WTC11 (cell line): Measurements from ENCODE around the gene ZNF414. TPM values are rescaled to one million over a fixed set of nuclear protein-coding genes. Genes with fewer than 3 reads are reported as not detected.

Experiments
- ATAC-seq: fragments of 200-7000 bp; cut with Tn5 transposase; 2 replicates; pipeline ENCODE4 v1.10.0; 2021; ENCODE audit warnings: mild to moderate bottlenecking, moderate library complexity
- CTCF ChIA-PET: fragments of 300-600 bp; sonication (Branson Sonifier 250); formaldehyde crosslinking; loops from one replicate; lab custom pipeline; 2021; ENCODE audit warnings: antibody characterized with exemption; lab: Charles Lee
- POLR2A ChIA-PET: fragments of 350-600 bp; sonication (Branson Sonifier 250); formaldehyde crosslinking; loops from one replicate; lab custom pipeline; 2021; ENCODE audit warnings: antibody characterized with exemption; lab: Charles Lee
- DNase-seq: peaks from one replicate; pipeline ENCODE4 v3.0.0; 2021; ENCODE audit warnings: low spot score
- H3K27ac Mint-ChIP-seq: 2 replicates; pipeline ENCODE4 v1.8.0; 2021; ENCODE audit warnings: mixed read lengths
- H3K27me3 Mint-ChIP-seq: 2 replicates; pipeline ENCODE4 v1.8.0; 2021; ENCODE audit warnings: low read depth, mild to moderate bottlenecking, moderate library complexity, mixed read lengths
- H3K36me3 Mint-ChIP-seq: 2 replicates; pipeline ENCODE4 v1.8.0; 2021; ENCODE audit warnings: mixed read lengths
- H3K4me1 Mint-ChIP-seq: 2 replicates; pipeline ENCODE4 v1.8.0; 2022; ENCODE audit warnings: mixed read lengths
- H3K4me3 Mint-ChIP-seq: 2 replicates; pipeline ENCODE4 v1.8.0; 2021; ENCODE audit warnings: mild to moderate bottlenecking, moderate library complexity, mixed read lengths
- H3K9me3 Mint-ChIP-seq: 2 replicates; pipeline ENCODE4 v1.8.0; 2021; ENCODE audit warnings: mixed read lengths
- ESRRA ChIP-seq: sonication (generic); formaldehyde crosslinking; IDR thresholded peaks from 2 replicates; pipeline ENCODE4 v1.8.1; 2022; ENCODE audit warnings: mild to moderate bottlenecking, missing genetic modification reagents, borderline replicate concordance
- FOXJ3 ChIP-seq: sonication (generic); formaldehyde crosslinking; IDR thresholded peaks from 2 replicates; pipeline ENCODE4 v1.9.0; 2021; ENCODE audit warnings: missing genetic modification reagents, mild to moderate bottlenecking, borderline replicate concordance
- GABPB1 ChIP-seq: sonication (generic); formaldehyde crosslinking; IDR thresholded peaks from 2 replicates; pipeline ENCODE4 v1.8.1; 2023; ENCODE audit warnings: mild to moderate bottlenecking, missing genetic modification reagents
- GTF2I ChIP-seq: fragments of 250-450 bp; sonication (Bioruptor Pico); conservative IDR thresholded peaks from 2 replicates; pipeline ENCODE4 v1.4.0; 2021; ENCODE audit warnings: mild to moderate bottlenecking
- IRF2 ChIP-seq: sonication (generic); formaldehyde crosslinking; IDR thresholded peaks from 2 replicates; pipeline ENCODE4 v1.8.0; 2022; ENCODE audit warnings: low read depth, missing genetic modification reagents, borderline replicate concordance
- JUN ChIP-seq: sonication (generic); formaldehyde crosslinking; IDR thresholded peaks from 2 replicates; pipeline ENCODE4 v1.8.0; 2023; ENCODE audit warnings: mild to moderate bottlenecking, missing genetic modification reagents
- KAT7 ChIP-seq: sonication (generic); formaldehyde crosslinking; IDR thresholded peaks from 2 replicates; pipeline ENCODE4 v1.8.1; 2023; ENCODE audit warnings: missing genetic modification reagents, mild to moderate bottlenecking, borderline replicate concordance
- MXD4 ChIP-seq: fragments of 250-450 bp; sonication (Bioruptor Pico); IDR thresholded peaks from 2 replicates; pipeline ENCODE4 v1.8.0; 2021; ENCODE audit warnings: mild to moderate bottlenecking, moderate library complexity, borderline replicate concordance
- NFATC4 ChIP-seq: fragments of 250-450 bp; sonication (Bioruptor Pico); IDR thresholded peaks from 2 replicates; pipeline ENCODE4 v1.9.0; 2021; ENCODE audit warnings: mild to moderate bottlenecking
- NFE2L1 ChIP-seq: sonication (generic); formaldehyde crosslinking; IDR thresholded peaks from 2 replicates; pipeline ENCODE4 v1.8.1; 2023; ENCODE audit warnings: missing genetic modification reagents
- OVOL2 ChIP-seq: fragments of 250-450 bp; sonication (Bioruptor Pico); IDR thresholded peaks from 2 replicates; pipeline ENCODE4 v1.9.0; 2021; ENCODE audit warnings: mild to moderate bottlenecking, borderline replicate concordance
- RELA ChIP-seq: sonication (generic); formaldehyde crosslinking; IDR thresholded peaks from 2 replicates; pipeline ENCODE4 v1.8.1; 2022; ENCODE audit warnings: missing genetic modification reagents, mild to moderate bottlenecking, borderline replicate concordance
- SMAD3 ChIP-seq: sonication (generic); formaldehyde crosslinking; IDR thresholded peaks from 2 replicates; pipeline ENCODE4 v1.8.0; 2022; ENCODE audit warnings: missing genetic modification reagents, mild to moderate bottlenecking, borderline replicate concordance
- TCF7 ChIP-seq: sonication (generic); formaldehyde crosslinking; IDR thresholded peaks from 2 replicates; pipeline ENCODE4 v1.8.0; 2022; ENCODE audit warnings: mild to moderate bottlenecking, low read depth, missing genetic modification reagents, moderate library complexity
- TEAD4 ChIP-seq: sonication (generic); formaldehyde crosslinking; IDR thresholded peaks from 2 replicates; pipeline ENCODE4 v1.8.0; 2022; ENCODE audit warnings: mild to moderate bottlenecking, missing genetic modification reagents
- ZNF121 ChIP-seq: sonication (generic); formaldehyde crosslinking; IDR thresholded peaks from 2 replicates; pipeline ENCODE4 v1.8.0; 2023; ENCODE audit warnings: missing genetic modification reagents
- ZNF219 ChIP-seq: sonication (generic); formaldehyde crosslinking; IDR thresholded peaks from 2 replicates; pipeline ENCODE4 v1.8.0; 2023; ENCODE audit warnings: missing genetic modification reagents, mild to moderate bottlenecking, borderline replicate concordance
- ZNF396 ChIP-seq: fragments of 250-450 bp; sonication (Bioruptor Pico); IDR thresholded peaks from 2 replicates; pipeline ENCODE4 v1.8.0; 2021; ENCODE audit warnings: mild to moderate bottlenecking, moderate library complexity, borderline replicate concordance
- ZNF671 ChIP-seq: fragments of 250-450 bp; sonication (Bioruptor Pico); IDR thresholded peaks from 2 replicates; pipeline ENCODE4 v1.8.0; 2021; ENCODE audit warnings: mild to moderate bottlenecking
- total RNA-seq: library from RNA; stranded (reverse); gene quantifications from 3 replicates; pipeline ENCODE4 v1.2.3, GENCODE V29; 2021
- TF ChIP-seq, protein P1 (sequence below): sonication (generic); formaldehyde crosslinking; IDR thresholded peaks from 2 replicates; pipeline ENCODE4 v1.8.1; 2023; ENCODE audit warnings: mild to moderate bottlenecking, missing genetic modification reagents
- TF ChIP-seq, protein P2 (sequence below): sonication (generic); formaldehyde crosslinking; IDR thresholded peaks from 2 replicates; pipeline ENCODE4 v1.8.0; 2022; ENCODE audit warnings: missing genetic modification reagents
- TF ChIP-seq, protein P3 (sequence below): sonication (generic); formaldehyde crosslinking; IDR thresholded peaks from 2 replicates; pipeline ENCODE4 v1.8.1; 2023; ENCODE audit warnings: mild to moderate bottlenecking, missing genetic modification reagents, moderate library complexity
- TF ChIP-seq, protein P4 (sequence below): sonication (generic); formaldehyde crosslinking; IDR thresholded peaks from 2 replicates; pipeline ENCODE4 v1.8.1; 2022; ENCODE audit warnings: low read depth, mild to moderate bottlenecking, moderate library complexity, missing genetic modification reagents, borderline replicate concordance

Gene ZNF414
- total RNA-seq, 1 experiment from 2014 or later: 38.2 TPM

DNA sequence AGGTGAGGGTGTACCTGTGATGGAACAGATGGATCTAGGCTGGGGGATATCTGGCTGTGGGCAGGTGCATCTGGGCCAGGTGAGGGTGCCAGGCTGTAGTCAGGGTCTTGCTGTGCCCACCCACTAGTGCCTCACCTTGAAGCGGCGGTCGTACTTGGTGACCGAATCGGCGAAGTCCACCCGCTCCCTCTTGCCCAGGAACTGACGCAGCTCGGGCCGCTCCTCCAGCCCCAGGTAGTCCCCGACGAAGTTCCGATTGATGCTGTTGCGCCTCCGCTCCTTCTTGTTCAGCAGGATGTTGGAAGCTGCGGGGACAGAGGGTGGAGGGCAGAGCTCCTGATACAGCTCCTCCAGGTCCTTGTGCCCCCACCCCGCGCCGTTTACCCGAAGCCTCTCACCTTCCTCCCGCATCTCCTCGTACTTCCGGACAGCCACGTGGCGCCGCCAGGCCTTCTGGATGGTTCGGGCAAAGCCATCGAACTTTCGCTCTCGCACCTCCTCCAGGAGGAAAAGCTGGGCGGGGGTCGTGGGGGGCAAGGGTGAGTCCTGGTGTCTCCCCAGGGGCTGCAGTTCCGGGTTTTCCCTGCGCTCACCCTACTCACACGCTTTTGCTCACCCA is 16.2 kb upstream of the ZNF414 start:
- Mint-ChIP-seq H3K36me3 (peaks cover 3% of the 10 kb centered on the region; the same call in 1 of the 2 replicates), H3K4me3 (no peak overlapping the region), H3K27me3 (peaks cover 6% of the 10 kb centered on the region), H3K27ac (no peak overlapping the region)
- CTCF ChIA-PET: interaction anchor here (1.9 kb wide), 2 partner anchors 48 to 56 kb away, joined by 4 to 6 read pairs; no protein-coding TSS in a partner anchor
- DNase-seq (no peak), ATAC-seq (no peak)
- TF ChIP-seq GABPB1 (CRISPR knock-in tag) (no peak), GTF2I (no peak), KAT7 (CRISPR knock-in tag) (no peak), TEAD4 (CRISPR knock-in tag) (no peak), OVOL2 (CRISPR knock-in tag) (no peak), NFATC4 (CRISPR knock-in tag) (no peak)
- TF ChIP-seq, protein P1, sequence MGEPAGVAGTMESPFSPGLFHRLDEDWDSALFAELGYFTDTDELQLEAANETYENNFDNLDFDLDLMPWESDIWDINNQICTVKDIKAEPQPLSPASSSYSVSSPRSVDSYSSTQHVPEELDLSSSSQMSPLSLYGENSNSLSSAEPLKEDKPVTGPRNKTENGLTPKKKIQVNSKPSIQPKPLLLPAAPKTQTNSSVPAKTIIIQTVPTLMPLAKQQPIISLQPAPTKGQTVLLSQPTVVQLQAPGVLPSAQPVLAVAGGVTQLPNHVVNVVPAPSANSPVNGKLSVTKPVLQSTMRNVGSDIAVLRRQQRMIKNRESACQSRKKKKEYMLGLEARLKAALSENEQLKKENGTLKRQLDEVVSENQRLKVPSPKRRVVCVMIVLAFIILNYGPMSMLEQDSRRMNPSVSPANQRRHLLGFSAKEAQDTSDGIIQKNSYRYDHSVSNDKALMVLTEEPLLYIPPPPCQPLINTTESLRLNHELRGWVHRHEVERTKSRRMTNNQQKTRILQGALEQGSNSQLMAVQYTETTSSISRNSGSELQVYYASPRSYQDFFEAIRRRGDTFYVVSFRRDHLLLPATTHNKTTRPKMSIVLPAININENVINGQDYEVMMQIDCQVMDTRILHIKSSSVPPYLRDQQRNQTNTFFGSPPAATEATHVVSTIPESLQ: no peak
- TF ChIP-seq, protein P2, sequence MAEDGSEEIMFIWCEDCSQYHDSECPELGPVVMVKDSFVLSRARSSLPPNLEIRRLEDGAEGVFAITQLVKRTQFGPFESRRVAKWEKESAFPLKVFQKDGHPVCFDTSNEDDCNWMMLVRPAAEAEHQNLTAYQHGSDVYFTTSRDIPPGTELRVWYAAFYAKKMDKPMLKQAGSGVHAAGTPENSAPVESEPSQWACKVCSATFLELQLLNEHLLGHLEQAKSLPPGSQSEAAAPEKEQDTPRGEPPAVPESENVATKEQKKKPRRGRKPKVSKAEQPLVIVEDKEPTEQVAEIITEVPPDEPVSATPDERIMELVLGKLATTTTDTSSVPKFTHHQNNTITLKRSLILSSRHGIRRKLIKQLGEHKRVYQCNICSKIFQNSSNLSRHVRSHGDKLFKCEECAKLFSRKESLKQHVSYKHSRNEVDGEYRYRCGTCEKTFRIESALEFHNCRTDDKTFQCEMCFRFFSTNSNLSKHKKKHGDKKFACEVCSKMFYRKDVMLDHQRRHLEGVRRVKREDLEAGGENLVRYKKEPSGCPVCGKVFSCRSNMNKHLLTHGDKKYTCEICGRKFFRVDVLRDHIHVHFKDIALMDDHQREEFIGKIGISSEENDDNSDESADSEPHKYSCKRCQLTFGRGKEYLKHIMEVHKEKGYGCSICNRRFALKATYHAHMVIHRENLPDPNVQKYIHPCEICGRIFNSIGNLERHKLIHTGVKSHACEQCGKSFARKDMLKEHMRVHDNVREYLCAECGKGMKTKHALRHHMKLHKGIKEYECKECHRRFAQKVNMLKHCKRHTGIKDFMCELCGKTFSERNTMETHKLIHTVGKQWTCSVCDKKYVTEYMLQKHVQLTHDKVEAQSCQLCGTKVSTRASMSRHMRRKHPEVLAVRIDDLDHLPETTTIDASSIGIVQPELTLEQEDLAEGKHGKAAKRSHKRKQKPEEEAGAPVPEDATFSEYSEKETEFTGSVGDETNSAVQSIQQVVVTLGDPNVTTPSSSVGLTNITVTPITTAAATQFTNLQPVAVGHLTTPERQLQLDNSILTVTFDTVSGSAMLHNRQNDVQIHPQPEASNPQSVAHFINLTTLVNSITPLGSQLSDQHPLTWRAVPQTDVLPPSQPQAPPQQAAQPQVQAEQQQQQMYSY (CRISPR knock-in tag): peak; percentile 70
- TF ChIP-seq, all 79 proteins: peak for 1
- Mint-ChIP-seq H3K9me3 (no peaks in the 10 kb centered on the region), H3K4me1 (peaks cover 16% of the 10 kb centered on the region)
- POLR2A ChIA-PET: no interaction called here

DNA sequence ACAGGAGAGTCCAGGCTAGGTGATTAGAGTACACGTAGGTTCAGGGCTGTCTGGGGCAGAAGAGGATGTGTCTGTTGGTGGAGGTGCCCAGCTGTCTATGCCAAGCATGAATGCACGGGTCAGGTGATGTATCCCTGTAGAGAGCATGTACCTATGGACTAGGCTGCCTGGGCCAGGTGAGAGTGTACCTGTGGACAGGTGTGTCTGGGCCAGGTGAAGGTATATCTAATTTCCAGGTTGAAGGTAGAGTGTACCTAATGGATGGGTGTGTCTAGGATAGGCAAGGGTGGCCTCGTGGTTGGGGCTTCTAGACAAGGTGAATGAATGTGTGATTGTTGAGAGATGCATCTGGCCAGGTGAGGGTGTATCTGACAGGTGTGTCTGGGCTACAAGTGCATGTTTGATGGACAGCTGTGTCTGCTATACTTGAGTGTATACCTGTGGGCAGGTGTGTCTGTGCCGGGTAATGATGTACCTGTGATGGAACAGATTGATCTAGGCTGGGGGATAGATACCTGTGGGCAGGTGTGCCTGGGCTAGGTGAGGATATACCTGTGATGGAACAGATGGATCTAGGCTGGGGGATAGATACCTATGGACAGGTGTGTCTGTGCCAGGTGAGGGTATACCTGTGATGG is 15.5 kb upstream of the ZNF414 start:
- Mint-ChIP-seq H3K36me3 (peaks cover 3% of the 10 kb centered on the region; the same call in 1 of the 2 replicates), H3K9me3 (no peaks in the 10 kb centered on the region), H3K4me3 (no peak overlapping the region), H3K4me1 (peaks cover 18% of the 10 kb centered on the region), H3K27me3 (peaks cover 6% of the 10 kb centered on the region), H3K27ac (no peak overlapping the region)
- ATAC-seq (no peak), DNase-seq (no peak)
- POLR2A ChIA-PET: no interaction called here
- TF ChIP-seq ZNF219 (CRISPR knock-in tag) (no peak), JUN (CRISPR knock-in tag) (no peak), GTF2I (no peak), RELA (CRISPR knock-in tag) (no peak), FOXJ3 (CRISPR knock-in tag) (no peak), MXD4 (CRISPR knock-in tag) (no peak), SMAD3 (CRISPR knock-in tag) (no peak), ZNF396 (no peak), TCF7 (CRISPR knock-in tag) (no peak), ZNF671 (no peak), ZNF121 (CRISPR knock-in tag) (no peak), NFE2L1 (CRISPR knock-in tag) (no peak), IRF2 (CRISPR knock-in tag) (no peak), ESRRA (CRISPR knock-in tag) (no peak)
- TF ChIP-seq, protein P3, sequence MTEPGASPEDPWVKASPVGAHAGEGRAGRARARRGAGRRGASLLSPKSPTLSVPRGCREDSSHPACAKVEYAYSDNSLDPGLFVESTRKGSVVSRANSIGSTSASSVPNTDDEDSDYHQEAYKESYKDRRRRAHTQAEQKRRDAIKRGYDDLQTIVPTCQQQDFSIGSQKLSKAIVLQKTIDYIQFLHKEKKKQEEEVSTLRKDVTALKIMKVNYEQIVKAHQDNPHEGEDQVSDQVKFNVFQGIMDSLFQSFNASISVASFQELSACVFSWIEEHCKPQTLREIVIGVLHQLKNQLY (CRISPR knock-in tag): no peak
- TF ChIP-seq, protein P1: no peak
- TF ChIP-seq, protein P4, sequence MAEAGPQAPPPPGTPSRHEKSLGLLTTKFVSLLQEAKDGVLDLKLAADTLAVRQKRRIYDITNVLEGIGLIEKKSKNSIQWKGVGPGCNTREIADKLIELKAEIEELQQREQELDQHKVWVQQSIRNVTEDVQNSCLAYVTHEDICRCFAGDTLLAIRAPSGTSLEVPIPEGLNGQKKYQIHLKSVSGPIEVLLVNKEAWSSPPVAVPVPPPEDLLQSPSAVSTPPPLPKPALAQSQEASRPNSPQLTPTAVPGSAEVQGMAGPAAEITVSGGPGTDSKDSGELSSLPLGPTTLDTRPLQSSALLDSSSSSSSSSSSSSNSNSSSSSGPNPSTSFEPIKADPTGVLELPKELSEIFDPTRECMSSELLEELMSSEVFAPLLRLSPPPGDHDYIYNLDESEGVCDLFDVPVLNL (CRISPR knock-in tag): no peak
- CTCF ChIA-PET: interaction anchor here (0.6 kb wide), 1 partner anchor 52 kb away, joined by 4 read pairs; no protein-coding TSS in a partner anchor
